ENCODE measurements around the gene UBE2Q1. TPM values are rescaled to one million over a fixed set of nuclear protein-coding genes. Genes with fewer than 3 reads are reported as not detected.

UBE2Q1 gene
- 10 to 100 TPM; 45.8 to 57.9 TPM for total RNA-seq
- long read RNA-seq, partial matches to known transcripts = 2 of 4 reads
- long read RNA-seq, other reads (novel, unspliced or antisense) = 0 of 4 reads

DNA sequence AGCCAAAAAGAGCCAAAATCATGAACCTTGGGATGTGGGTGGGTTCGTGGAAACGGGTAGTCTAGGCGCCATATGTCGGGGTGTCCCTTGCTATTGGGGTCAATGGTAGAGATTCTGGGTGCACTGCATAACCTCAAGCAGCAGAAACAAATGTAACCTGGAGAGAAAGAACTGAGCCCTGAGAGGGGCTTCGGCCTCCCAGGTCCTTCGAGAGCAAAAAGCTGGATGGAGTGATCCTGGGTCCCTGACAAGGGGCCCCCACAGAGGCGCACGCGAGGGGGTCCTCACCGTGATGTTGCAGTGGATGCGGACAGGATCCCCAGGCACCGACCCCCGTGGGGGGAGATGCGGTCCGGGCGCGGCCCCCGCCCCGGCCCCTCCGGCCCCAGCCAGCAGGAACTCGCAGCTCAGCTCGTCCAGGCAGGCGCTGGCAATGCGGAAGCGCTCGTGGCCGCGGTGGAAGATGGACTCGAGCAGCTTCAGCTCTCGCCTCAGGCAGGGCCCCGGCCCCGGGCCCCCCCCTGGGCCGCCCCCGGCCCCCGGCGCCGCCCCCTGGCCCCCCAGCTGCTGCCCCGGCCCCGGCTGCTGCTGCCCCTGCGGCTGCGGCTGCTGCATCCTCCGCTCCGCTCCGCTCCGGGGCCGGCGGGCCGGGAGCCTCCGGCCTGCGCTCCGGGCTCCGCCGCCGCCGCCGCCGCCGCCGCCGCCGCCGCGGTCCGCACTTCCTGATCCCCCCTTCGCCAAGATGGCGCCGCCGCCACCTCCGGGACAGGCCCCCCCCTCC, at the start of gene UBE2Q1:
Gene UBE2Q1 (minus strand): TSS at position 724 of the 781 bp plus-strand sequence. CDS start 109 bp downstream, at position 615.
- intact Hi-C loops (cut with DNase I) = no loop called here
- peak in 1 of 2 donors; percentile 0 for ATAC-seq
- DNase-seq = peak; percentile 70

DNA sequence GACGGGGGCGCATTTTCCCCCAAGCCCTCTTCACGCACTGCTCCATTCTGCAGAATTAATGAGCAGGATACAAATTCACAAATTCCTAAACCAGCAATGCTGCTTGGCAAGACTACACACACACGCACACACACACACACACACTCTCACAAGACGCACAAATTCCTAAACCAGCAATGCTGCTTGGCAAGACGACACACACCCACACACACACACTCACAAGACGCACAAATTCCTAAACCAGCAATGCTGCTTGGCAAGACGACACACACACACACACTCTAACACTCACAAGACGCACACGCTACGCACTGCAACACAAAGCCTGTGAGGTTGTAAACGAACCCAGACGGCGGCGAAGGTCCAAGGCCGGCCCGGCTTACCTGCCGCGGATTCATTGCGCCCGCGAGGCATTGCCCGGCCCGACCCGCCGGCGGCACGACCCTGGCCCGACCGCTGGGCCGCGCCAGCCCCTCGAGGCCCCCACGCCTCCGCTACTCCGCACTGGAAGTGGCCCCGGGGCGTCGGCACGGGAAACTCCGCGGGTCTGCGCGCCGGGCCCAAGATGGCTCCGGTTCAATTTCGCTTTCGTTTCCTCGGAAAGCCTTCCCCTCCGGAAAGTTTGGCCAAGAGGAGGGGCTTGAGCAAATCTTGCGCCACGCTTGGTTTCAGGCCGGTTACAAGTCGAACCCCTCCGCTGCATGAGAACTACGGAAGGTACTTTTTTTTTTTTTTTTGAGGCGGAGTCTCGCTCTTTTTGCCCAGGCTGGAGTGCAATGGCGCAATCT, 49.3 kb upstream of the UBE2Q1 start, which contains the start of gene ADAR:
Gene ADAR (minus strand): TSS at position 578 of the 788 bp plus-strand sequence. CDS start 180 bp downstream, at position 398.
- ATAC-seq = peak; percentile 95 to 96
- DNase-seq = peak; percentile 94
- intact Hi-C loops (cut with DNase I) = no loop called here

DNA sequence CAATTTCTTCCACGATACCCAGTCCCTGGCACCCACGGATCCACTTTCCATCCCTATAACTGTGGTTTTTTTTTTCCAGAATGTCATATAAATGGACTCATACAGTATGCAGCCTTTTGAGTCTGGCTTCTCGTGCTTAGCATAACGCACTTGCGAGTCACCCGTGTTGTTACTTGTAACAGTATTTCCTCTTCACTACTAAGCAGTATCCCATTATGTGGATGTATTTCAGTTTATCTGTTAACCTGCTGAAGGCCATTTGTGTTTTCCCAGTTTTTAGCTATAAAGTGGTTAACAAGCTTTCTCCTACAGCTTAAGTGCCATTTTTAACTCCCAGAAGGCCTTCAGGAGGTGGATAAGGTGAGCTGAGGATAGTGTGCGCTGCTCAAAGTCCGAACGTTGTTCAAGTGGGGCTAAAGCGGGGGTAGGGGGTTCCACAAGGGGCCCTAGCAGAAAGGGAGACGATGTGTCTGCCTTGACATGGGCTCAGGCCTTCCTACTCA, 48.7 kb upstream of the UBE2Q1 start:
- no peak for DNase-seq

DNA sequence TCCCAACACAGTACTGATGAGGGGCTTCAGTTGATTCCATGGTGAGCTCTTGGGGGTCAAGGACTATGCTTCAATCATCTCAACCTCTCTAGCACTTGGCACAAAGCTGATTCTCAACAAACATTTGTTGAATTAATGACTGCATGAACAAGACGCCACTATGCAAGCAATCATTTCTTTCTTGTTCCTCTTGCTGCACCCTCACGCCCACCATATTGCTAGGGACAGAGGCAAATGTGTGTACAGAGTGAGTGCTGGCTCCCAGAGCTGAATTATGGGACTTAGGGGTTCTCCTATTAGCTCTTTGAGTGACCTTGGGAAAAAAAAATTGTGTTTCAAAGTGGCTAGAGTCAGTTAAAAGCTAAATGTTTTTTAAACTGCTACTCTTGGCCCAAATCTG, 47.1 kb upstream of the UBE2Q1 start:
- no peak for DNase-seq
- intact Hi-C loops (cut with DNase I) = no loop called here
- no peak for ATAC-seq

More for the DNA sequence above, 48.7 kb upstream of the UBE2Q1 start:
- no peak for ATAC-seq
- intact Hi-C loops (cut with DNase I) = no loop called here

DNA sequence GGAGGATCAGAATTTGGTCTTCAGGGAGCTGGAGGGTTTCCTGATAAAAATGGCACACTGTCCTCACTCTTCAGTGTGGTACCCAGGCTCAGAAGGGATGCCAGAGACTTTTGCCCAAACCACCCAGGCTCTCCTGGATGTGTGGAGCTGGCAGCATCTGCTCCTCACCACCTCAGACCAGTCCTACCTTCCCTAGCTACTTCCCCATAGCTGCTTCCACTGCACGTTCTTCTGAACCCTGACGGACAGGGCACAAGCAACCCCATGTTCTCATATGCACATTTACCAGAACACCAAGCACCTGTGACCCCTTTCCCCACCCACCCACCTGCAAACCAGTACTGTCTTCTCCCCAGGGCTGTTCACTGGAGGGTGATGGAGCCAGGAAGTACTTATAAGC, 44.9 kb upstream of the UBE2Q1 start:
- ATAC-seq (no peak), DNase-seq (no peak)
- intact Hi-C loops (cut with DNase I) = no loop called here

DNA sequence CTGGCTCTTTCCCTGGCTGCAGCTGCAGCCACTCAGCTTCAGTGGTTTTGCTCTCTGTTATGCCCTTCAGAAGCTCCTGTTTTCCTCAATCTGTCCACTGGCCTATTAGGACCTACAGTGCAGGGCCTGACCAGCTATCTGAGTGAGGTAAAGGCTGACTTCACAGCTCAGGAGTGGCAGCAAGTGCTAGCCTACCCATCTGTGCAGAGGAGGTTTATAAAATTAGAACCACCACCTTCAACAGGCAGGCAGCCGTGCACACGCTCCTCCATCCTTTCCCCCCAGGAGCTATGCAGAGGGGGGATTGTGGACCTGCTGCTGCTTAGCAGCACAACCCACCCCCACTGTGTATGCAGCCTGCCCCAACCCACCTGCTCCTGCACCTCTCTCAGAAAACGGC, 41.2 kb upstream of the UBE2Q1 start:
- ATAC-seq = peak; percentile 58 to 87
- intact Hi-C loops (cut with DNase I) = no loop called here
- DNase-seq = no peak

DNA sequence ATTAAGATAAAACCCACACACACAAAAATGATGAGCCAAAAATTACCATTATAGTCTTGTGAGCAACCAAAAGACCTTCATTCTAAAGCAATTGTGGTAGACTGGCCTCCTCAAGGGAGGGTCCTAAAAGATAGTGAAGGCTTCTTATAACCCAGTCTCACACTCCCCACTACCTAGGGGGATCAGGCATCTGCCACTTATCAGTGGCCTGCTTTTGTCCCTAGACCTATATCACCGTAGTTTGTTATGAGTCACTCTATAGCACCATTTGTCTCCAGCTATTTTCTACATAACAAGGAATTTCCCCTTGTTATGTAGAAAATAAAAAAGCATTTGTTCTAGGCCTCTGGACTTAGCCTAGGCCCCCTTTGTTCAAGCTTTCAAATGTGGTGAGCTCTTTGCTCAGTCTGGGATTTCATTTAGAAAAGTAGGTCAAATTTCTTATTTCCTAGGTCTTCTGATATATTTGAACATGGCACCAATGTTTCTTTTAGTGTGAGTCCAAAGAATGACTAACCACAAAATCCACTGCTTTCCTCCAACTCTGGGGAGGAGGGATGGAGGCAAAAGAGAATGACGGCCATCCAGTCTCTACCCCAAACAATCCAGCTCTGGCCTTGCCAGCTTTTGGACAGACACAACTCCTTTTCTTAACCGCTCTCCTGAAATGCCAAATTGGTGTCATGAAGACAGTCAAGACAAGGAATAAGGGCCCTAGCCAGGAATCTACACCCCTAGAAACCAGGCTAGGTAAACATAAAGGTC, 40.6 kb upstream of the UBE2Q1 start:
- DNase-seq = no peak
- intact Hi-C loops (cut with DNase I) = no loop called here
- peak; percentile 21 to 46 for ATAC-seq

DNA sequence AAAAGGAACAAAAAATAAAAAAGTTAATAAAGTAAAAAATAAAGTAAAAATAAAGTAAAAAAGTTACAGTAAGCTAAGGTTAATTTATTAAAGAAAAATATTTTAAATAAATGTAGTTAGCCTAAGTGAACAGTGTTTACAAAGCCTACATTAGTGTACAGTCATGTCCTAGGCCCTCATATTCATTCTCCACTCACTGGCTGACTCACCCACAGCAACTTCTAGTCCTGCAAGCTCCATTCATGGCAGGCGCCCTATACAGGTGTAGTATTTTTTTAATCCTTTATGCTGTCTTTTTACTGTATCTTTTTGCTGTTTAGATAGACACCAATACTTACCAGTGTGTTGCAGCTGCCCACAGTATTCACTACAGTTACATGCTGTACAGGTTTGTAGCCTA, 37.2 kb upstream of the UBE2Q1 start:
- DNase-seq = no peak
- intact Hi-C loops (cut with DNase I) = no loop called here
- ATAC-seq = no peak

DNA sequence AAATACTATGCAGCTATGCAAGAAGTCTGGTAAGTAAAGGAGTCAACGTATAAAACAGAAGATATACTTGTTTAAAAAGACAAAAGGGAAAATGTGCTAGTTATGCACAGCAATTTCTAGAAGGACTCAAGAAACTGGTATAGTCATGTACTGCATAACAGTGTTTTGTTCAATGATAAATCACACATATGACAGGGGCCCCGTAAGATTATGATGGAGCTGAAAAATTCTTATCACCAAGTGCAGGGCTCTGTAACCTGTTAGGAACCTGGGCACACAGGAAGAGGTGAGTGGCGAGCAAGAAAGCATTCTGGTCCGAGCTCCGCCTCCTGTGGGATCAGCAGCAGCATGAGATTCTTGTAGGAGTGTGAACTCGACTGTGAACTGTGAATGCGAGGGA, 36.3 kb upstream of the UBE2Q1 start:
- intact Hi-C loops (cut with DNase I) = no loop called here
- DNase-seq (no peak), ATAC-seq (no peak)

DNA sequence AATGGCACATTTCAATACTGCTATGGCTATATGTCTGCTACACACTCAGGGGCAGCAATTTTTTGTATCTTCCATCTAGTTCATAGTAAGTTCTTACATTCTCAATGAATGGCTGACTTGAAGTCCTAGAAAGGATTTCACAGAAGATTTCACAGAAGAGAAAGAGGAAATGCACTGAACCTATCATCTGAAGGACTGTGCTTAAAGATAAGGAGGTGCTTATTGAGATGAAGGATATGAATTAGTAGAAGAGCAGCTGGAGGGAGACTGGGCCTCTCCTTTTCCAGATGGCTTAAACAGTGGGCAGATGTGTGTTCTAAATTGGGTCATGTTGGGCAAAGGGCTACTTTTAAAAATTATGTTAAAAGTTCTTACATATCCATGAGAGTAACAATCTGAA, 34.9 kb upstream of the UBE2Q1 start:
- intact Hi-C loops (cut with DNase I) = no loop called here
- DNase-seq = no peak
- no peak for ATAC-seq

DNA sequence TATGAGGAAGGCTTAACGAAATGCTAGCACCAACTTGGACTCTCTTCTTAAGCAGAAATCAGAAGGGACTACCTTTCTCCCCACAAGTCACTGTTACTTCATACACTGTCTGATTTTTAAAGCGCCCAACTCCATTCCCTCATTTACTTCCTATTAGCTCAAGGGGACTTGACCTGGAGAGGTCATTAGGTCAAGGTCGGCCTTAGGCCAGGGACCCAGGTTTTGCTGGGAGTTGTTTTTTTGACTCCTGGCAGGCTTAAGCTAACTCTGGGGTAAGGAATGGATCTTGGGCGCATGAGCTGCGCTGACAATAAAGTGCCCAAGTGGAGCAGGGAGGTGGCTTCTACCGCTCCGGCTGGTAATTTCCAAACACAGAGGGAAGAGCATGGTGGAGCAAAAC, 32.7 kb upstream of the UBE2Q1 start:
- no peak for DNase-seq
- intact Hi-C loops (cut with DNase I) = no loop called here
- ATAC-seq = no peak

DNA sequence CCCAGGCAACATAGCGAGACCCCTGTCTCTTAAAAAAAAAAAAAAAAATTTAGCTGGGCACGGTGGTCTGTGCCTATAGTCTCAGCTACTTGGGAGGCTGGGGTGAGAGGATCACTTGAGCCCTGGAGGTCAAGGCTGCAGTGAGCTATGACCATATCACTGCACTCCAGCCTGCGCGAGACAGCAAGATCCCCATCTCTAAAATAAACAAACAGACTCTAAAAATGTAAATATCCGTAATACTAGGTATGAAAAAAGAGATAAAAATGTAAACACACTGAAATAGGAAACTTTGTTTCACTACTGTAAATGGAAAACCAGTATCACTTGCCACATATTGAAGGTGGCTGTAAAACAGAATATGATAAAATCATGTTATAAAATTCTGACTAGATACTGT, 32.3 kb upstream of the UBE2Q1 start:
- DNase-seq = no peak
- ATAC-seq = no peak
- intact Hi-C loops (cut with DNase I) = no loop called here

DNA sequence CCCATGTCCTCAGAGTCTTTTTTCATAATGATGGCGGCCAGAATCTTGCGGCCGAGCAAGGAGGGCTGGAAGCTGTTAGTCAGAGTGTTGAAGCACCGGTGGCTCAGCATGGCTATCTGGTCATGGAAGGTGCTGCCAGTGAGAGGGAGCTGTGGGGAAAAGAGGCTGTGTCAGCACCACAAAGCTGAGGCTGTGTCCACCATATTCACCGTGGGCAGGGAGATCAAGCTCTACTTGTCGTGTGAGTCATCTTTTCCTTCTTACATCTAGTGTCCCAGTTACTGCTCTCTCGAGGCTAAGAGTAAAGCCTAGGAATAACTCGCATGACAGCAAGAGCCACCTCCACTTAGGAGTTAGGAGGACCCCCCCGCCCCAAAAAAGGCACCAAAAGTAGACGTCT, 31.3 kb upstream of the UBE2Q1 start:
- ATAC-seq (no peak), DNase-seq (no peak)
- intact Hi-C loops (cut with DNase I) = no loop called here

DNA sequence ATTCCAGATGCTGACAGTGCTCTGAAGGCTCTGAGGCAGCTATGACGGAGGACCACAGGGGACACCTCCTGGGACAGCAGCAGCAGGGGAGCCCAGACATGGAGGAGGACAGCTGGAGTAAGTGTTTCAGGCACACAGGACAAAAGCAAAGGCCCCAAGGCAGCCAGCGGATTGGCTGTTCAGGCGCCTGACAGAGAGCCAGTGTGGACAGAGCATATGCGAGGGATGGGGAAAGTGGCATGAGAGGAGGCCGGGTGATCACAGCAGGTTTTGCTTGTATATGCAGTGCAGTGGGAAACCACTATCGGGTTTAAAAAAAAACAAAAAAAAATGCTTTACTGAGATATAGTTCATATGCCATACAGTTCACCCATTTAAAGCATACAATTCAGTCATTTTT, 28.2 kb upstream of the UBE2Q1 start:
- ATAC-seq (no peak), DNase-seq (no peak)
- intact Hi-C loops (cut with DNase I) = no loop called here

DNA sequence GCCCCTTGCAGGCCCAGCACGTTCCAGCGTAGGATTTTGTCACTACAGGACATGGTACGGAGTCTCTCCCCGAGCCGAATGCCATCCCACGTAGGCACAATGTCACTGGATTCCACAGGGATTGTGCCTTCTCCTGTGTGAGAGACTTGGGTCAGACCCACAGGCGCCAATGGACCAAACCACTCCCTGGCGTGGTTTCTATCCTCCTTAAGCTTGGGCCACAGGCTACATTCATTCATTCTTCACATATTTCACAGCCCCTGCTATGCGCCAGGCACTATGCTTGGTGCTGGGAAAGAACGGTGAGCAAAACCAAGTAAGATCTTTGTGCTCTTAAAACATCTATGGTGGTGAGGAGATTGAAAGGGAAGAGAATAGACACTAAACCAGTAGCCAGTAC, 27.8 kb upstream of the UBE2Q1 start:
- intact Hi-C loops (cut with DNase I) = no loop called here
- ATAC-seq (no peak), DNase-seq (no peak)

DNA sequence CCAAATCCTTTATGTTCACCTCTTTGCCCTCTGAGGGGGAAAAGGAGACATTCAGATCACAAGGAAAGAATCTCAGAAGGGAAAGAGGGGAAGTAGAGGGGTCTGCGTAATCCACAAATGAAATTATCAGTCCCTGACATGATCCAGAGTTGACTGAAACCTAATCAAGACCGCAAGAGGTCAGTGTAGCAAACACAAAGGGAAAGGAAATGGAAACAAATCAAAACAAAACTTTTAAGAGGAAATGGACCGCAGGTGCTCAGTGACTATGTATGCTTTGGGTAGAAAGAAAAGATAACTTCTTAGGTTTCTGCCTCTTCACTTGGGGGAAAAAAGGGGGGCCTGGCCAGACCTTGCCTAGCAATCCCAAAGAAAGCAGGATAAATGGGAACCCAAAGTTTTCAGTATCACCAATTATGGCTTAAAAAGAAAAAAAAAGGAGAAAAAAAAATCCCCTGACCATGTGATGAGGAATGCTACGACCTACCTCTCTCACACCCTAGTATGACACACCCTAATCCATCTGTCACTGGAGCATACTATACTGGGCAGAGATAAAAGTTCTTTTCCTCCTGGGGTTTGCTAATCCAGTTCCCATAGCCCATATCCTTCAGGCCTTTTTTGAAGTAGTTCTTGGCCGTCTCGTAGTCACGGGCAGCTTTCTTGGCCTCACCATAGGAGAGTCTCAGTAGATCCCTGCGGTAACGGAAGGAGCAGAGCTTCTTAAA, 26.0 kb upstream of the UBE2Q1 start:
- ATAC-seq = no peak
- intact Hi-C loops (cut with DNase I) = no loop called here
- DNase-seq = no peak

DNA sequence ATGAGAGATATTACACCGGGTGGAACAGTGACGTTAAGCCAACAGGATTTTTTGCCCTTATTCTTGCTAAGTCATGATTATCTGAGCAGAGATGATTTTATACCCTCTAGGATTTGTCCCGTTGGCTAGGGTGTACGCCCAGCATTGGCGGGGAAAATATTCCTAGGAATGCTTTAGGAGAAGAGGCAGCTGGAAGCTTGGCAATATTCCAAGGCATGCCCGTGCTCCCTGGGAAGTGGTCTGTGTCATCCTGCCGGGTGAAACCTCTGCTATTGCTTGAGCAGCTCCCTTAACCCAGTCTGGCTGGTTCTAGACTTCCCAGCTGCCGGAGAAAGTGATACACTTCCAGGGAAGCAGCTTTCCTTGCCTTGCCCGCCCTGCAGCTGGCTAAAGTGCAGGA, 25.3 kb upstream of the UBE2Q1 start:
- ATAC-seq (peak; percentile 33 to 36), DNase-seq (no peak)
- intact Hi-C loops (cut with DNase I) = no loop called here

DNA sequence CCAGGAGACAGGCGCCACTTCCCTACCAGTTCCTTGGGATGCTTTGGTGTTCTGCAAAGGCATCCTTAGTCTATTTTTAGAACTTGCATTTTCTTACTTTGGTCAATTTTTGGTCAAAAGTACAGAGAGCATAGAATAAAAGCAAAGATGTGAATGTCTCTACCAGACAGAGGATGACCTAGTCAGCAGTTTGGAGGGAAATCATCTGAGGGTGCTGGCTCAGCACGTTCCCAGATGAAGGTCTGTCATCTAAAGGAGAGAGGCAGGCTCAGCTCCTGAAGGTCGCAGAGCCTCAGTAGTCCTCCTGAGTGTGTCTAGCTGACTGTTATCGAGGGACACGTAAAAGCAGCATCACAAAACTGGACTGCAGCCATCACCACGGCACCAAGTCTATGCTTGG, 24.4 kb upstream of the UBE2Q1 start:
- intact Hi-C loops (cut with DNase I) = no loop called here
- no peak for ATAC-seq
- no peak for DNase-seq

DNA sequence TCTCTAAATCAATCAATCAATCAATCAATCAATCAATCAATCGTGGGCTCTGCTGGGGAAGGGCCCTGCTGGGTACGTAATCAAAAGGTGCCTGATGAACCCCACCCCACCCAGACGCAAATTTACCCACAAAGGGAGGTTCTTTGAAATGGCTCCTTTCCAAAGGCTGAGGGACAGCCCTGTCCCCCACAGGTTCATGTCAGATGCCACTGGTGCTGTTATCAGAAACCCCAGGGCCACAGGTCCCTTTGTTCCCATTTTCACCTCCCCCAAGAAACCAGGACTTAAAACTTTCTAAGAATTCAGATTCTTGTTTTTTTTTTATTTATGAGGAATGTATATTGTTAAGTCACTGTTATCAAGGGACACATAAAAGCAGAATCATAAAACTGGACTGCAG, 23.3 kb upstream of the UBE2Q1 start:
- no peak for DNase-seq
- ATAC-seq = no peak
- intact Hi-C loops (cut with DNase I) = no loop called here
